GM18861 (cell line): ENCODE results near the gene PRKAG2.

ENCODE experiments used
- ATAC-seq: cut with Tn5 transposase; IDR thresholded peaks from one replicate; pipeline ENCODE4 v1.9.1; 2021; ENCODE audit not compliant: unreplicated experiment

PRKAG2 gene

GRCh38 chr7:151775547-151776443 lies 101.1 kb downstream of the PRKAG2 start:
- no peak for ATAC-seq

- no peak for ATAC-seq
Measured at GRCh38 chr7:151774951-151775350, 102.0 kb downstream of the PRKAG2 start.

GRCh38 chr7:151773797-151774196 lies 103.1 kb downstream of the PRKAG2 start:
- ATAC-seq: no peak

GRCh38 chr7:151770232-151770631 lies 106.7 kb downstream of the PRKAG2 start:
- no peak for ATAC-seq

GRCh38 chr7:151769188-151769821 lies 107.6 kb downstream of the PRKAG2 start:
- no peak for ATAC-seq

GRCh38 chr7:151768805-151769187 lies 108.1 kb downstream of the PRKAG2 start:
- no peak for ATAC-seq

GRCh38 chr7:151767557-151767956 lies 109.4 kb downstream of the PRKAG2 start:
- no peak for ATAC-seq

- no peak for ATAC-seq
Measured at GRCh38 chr7:151764056-151764920, 112.6 kb downstream of the PRKAG2 start.

GRCh38 chr7:151763420-151763984 lies 113.4 kb downstream of the PRKAG2 start:
- ATAC-seq: no peak

GRCh38 chr7:151762583-151763245 lies 114.2 kb downstream of the PRKAG2 start:
- no peak for ATAC-seq

- no peak for ATAC-seq
Measured at GRCh38 chr7:151761957-151762356, 115.0 kb downstream of the PRKAG2 start.

GRCh38 chr7:151761231-151761630 lies 115.7 kb downstream of the PRKAG2 start:
- no peak for ATAC-seq

- no peak for ATAC-seq
Measured at GRCh38 chr7:151759591-151760042, 117.3 kb downstream of the PRKAG2 start.

GRCh38 chr7:151758622-151759540 lies 118.0 kb downstream of the PRKAG2 start:
- ATAC-seq: no peak

- ATAC-seq: no peak
Measured at GRCh38 chr7:151757274-151757673, 119.6 kb downstream of the PRKAG2 start.

GRCh38 chr7:151756866-151757265 lies 120.0 kb downstream of the PRKAG2 start:
- no peak for ATAC-seq

GRCh38 chr7:151756076-151756731 lies 120.7 kb downstream of the PRKAG2 start:
- no peak for ATAC-seq

- ATAC-seq: no peak
Measured at GRCh38 chr7:151755131-151755801, 121.6 kb downstream of the PRKAG2 start.
